VCaP (cell line): Measurements from ENCODE around the gene KRT71.

Source experiments
- H3K27ac ChIP-seq: fragments of 450-650 bp; 2 replicates; pipeline ENCODE4 v1.5.1; 2017
- TF ChIP-seq, protein P1 (sequence below): fragments of 450-650 bp; conservative IDR thresholded peaks from 2 replicates; pipeline ENCODE4 v1.5.1; 2017; ENCODE audit warnings: mild to moderate bottlenecking, moderate library complexity

The KRT71 gene

GRCh38 chr12:52526511-52526951, 26.4 kb downstream of the KRT71 start:
- H3K27ac ChIP-seq, result no peak overlapping the region
- TF ChIP-seq, protein P1, sequence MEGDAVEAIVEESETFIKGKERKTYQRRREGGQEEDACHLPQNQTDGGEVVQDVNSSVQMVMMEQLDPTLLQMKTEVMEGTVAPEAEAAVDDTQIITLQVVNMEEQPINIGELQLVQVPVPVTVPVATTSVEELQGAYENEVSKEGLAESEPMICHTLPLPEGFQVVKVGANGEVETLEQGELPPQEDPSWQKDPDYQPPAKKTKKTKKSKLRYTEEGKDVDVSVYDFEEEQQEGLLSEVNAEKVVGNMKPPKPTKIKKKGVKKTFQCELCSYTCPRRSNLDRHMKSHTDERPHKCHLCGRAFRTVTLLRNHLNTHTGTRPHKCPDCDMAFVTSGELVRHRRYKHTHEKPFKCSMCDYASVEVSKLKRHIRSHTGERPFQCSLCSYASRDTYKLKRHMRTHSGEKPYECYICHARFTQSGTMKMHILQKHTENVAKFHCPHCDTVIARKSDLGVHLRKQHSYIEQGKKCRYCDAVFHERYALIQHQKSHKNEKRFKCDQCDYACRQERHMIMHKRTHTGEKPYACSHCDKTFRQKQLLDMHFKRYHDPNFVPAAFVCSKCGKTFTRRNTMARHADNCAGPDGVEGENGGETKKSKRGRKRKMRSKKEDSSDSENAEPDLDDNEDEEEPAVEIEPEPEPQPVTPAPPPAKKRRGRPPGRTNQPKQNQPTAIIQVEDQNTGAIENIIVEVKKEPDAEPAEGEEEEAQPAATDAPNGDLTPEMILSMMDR, result no peak

GRCh38 chr12:52525661-52526499, 27.1 kb downstream of the KRT71 start:
- no peak overlapping the region for H3K27ac ChIP-seq
- TF ChIP-seq, protein P1, result no peak

GRCh38 chr12:52524898-52525591, 27.9 kb downstream of the KRT71 start:
- H3K27ac ChIP-seq, result no peak overlapping the region
- TF ChIP-seq, protein P1, result no peak

DNA sequence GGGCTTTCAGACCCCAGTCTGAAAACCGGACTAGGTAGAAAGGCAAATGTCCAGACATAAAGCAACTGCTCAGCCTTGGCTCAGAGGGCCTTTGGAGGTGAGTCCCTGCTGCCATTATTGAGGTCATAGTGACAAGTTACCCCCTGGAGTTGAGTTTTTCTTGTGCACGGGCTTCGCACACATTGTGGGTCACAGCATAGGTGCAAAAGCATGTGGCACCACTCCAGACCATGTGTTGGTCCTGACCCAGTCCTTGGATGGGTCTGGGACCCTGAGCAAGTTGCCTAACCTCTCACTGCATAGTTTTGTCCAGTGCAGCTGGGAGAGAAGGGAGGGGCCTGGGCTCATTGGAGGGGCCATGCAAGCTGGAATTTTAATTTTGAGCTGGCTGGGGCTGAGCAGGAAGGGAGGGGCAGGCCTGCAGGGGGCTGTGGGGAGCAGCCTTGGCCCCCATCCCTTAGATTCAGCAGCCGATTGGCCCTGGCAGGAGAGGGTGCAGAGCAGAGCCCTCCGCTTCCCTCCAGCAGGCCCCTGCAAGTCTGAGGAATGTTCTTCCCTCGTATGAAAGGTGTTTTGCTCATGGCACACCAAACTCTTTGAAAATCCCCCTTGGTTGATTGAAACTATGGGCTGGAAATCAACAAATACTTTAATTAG, 28.6 kb downstream of the KRT71 start:
- no peak overlapping the region for H3K27ac ChIP-seq

GRCh38 chr12:52523824-52524223, 29.1 kb downstream of the KRT71 start:
- H3K27ac ChIP-seq, result no peak overlapping the region
- TF ChIP-seq, protein P1, result no peak

More for the DNA sequence above, 28.6 kb downstream of the KRT71 start:
- TF ChIP-seq, protein P1, result no peak

DNA sequence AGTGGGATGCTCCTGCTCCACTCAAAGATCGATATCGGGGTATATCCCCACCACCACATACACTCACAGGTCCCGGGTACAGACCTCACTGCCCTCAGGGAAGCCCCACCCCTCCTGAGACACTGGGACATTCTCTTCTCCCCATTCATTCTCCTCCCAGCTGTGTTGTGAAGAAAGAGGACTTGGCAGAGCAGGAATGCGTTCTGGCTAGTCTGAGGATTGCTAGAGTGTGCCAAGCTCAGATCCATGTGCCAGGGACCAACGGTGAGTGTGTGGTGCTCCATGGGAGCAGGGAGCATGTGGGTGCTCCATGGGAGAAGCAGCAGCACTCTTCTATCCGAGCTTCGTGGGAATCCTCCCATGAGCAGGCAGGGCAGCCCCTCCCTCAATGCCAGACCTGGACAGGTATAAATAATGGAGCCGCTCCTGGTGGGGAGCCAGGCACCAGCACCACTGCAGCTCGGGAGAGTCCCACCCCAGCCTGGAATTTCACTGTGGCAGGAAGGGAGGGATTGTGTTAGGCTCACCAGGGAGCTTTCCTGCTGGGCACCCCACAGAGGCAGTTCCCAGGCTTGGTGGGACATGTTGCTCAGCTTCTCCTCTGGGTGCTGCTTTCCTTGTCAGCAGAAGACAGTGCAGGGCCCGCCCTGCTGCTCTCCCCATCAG, 30.5 kb downstream of the KRT71 start:
- H3K27ac ChIP-seq, result no peak overlapping the region
- TF ChIP-seq, protein P1, result no peak
